GM12801 (cell line): ENCODE data around the gene ARHGEF1.

Experiments
- CTCF ChIP-seq: IDR thresholded peaks from one replicate; pipeline ENCODE4 v1.5.1; 2011; ENCODE audit warnings: control low read depth; ENCODE audit not compliant: insufficient read length; ENCODE audit errors: extremely low read depth

Gene ARHGEF1

GRCh38 chr19:41917676-41918075, 34.7 kb downstream of the ARHGEF1 start:
- no peak for TF ChIP-seq CTCF

DNA sequence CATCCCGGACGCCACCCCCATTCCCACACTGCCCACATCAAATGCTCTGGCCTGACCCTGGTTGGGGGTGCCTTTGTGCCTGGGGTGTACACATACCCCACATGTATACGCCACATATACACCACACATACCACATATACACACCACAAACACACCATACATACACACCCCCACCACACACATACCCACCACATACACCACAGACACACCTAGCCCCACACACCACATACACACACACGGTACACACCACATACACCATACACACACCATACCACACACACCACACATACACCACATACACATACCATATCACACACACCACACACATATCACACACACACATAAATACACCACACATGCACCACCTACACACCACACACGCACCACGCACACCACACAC, 35.1 kb downstream of the ARHGEF1 start:
- no peak for TF ChIP-seq CTCF

DNA sequence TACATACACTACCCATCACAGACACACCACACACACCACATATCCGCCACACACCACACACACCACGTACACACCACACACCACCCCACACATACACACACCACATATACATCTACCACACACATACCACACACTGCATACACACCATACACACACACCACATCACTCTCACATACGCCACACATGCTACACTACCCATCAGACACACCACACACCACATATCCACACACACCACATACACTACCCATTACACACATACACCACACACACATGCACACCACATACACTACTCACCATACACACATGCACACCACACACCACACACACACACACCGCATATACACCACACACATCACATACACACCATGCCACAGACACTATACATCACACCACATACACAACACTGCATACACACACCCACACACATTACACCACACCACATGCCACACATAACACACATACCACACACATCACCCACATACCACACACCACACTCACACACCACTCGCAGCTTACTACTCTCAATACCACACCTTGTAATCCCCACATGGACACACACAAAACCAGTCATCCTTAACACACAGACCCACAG, 35.8 kb downstream of the ARHGEF1 start:
- TF ChIP-seq CTCF = no peak

DNA sequence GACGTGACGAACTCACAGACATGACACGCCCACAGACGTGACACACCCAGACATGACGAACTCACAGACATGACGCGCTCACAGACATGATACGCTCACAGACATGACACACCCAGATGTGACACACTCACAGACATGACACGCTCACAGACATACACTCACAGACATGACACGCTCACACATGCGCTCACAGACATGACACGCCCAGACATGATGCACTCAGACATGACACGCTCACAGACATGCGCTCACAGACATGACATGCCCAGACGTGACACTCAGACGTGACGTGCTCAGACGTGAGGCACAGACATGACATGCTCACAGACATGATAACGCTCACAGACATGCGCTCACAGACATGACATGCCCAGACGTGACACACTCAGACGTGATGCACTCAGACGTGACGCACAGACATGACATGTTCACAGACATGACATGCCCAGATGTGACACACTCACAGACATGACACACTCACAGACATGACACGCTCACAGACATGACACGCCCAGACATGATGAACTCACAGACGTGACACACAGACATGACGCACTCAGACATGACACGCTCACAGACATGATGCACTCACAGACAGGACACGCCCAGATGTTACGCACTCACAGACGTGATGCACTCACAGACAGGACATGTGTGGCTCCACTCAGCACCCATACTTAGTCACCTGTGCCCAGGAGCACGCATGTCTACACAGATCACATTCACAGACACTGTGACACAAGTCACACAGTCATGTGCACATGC, 37.1 kb downstream of the ARHGEF1 start:
- TF ChIP-seq CTCF = no peak

DNA sequence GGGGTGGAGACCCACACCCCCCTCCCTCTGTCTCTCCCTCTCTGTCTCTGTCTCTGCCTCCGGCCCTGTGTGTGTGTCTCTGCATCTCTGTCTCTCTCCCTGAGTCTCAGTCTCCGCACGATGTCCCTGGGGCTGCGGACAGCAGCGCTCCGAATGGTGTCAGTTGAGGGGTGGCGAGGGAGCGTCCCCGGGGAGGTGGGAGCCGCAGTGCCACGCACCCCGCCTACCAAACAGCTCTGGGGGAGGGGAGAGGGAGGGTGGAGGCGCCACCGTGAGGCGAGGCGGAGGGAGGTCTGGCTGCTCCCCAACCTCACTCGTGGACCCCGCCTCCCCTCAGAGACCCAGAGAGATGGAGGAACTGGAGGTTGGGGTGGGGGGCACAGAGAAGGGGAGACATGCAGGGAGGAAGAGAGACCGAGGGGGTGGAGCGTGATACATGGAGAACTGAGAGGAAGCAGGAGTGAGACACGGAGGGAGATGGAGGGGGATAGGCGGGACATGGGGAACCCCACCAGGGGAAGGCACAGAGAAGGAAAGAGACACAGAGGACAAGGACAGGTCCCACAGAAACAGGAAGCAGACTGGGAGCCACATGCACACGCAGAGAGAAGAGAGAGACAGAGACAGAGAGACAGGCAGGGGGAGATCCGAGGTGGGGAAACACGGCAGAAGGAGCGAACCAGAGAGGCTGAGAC, 38.0 kb downstream of the ARHGEF1 start:
- TF ChIP-seq CTCF = no peak

GRCh38 chr19:41921577-41922576, 38.9 kb downstream of the ARHGEF1 start:
- no peak for TF ChIP-seq CTCF

- TF ChIP-seq CTCF = no peak
Observed at GRCh38 chr19:41922585-41922984, 39.6 kb downstream of the ARHGEF1 start.
